ENCODE measurements around the gene MICALL2.

The MICALL2 gene

DNA sequence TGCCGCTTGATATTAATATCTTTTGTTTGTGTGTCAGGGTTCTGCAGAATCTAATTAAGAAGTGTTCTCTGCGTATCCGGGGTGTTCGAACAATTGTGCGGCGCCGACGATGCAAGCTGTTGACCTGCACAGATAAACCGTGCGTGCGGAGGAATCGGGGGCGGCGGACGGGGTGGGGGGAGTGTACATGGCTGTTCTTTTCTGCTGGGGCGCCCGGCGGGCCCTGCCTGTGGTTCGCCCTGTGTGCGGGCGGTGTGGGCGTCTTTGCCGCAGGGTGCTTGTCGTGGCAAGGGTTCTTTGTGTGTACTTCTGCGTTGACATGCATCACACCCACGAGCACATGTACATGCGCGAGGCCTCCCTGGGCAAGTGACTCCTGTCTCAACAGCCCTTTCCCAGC lies 47.9 kb downstream of the MICALL2 start:
- DNase-seq = no peak

DNA sequence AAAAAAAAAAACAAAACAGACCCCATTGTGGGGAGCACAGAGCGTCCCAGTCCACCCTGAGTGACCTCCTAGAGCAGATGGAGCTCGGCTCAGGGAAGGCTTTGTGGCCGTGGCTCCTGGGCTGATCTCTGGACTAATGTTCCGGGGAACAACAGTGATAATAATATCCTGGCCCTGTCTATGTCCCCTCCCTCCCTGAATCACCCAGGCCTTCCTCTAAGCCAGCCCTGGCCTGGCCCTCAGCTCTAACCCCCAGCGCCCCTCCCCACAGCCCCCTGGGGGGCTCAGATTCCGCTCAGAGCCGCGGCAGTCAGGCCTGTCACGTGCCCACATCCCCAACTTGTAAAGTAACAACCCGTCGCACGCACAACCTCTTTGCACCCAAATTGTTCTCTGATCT lies 48.3 kb downstream of the MICALL2 start:
- no peak for DNase-seq

DNA sequence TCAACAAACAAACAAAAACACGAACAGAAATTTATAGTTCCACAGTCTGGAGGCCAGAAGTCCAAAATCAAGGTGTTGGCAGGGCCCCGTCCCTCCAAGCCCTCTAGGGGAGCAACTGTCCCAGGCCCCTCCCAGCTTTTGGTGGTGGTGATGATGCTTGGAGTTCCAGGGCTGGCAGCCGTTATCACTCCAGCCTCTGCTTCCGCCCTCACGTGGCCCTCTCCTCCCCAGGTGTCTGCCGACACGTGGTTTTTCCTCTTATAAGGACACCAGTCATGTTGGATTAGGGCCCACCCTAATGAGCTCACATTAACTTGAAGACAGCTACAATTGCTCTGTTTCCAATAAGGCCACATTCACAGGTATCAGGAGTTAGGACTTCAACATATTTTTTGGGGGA lies 49.7 kb downstream of the MICALL2 start:
- DNase-seq = no peak

DNA sequence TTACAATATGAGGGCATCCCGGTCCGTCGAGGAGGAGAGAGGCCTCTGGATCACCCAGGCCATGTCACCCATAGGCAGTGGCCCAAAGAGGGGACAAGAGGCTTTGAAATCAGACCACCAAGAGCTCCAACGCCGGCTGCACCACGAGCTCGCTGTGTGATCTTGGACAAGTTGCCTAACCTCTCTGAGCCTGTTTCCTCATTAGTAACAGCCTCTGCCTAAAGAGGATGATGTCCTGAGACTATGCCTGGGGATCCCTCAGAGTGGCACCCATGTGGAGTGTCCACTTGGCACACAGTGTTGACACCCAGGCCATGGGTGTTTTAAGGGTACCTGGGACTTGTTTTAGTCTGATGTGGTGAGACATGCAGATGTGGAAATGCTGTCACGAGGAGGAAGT lies 50.8 kb downstream of the MICALL2 start:
- no peak for DNase-seq

DNA sequence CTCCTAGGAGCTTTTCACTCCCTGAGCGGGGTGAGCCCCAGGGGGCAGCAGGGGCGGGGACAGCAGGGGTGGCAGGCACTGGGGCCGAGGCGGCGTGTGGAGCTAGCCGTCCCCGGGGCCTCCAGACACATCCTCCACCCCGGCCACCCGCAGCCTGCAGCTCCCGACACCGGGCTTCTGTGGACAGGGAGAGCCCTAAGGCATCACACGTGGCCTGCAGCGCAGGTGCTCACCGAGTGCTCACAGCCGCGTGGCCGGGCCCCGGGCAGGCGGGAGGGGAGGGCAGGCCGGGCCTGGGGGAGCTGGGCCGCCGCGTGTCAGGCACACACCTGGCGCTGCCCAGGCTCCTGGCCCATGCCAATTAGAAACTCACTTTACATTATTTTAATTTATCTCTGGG lies 51.4 kb downstream of the MICALL2 start:
- DNase-seq = no peak

DNA sequence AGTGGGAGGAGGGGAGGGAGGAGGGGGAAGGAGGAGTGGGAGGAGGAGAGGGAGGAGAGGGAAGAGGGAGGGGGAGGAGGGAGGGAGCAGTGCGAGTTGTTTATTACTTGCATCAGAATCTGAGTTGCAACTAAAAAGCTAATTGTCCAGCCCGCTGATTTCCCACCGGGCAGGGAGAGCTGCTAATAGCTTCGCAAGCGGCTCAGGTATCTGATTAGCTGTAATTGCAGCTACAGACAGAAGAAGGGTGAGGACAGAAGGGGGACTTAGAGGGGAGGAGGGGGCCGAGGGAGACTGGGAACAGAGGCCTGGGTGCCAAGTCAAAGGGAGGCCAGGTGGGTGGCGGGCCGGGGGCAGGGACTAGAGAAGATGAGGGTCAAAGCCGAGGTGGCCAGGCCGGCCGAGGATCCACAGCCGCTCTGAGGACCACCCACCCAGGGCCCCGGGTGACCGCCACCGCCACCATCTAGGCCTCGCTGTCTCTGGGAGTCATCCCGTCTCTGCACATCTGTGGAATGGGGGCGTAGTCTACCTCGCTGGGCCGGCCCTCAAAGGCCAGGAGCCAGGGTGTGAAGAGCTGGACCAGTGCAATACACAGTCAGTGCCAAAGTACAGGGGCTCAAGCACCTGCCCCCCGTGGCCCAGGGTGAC lies 54.2 kb downstream of the MICALL2 start:
- no peak for DNase-seq

DNA sequence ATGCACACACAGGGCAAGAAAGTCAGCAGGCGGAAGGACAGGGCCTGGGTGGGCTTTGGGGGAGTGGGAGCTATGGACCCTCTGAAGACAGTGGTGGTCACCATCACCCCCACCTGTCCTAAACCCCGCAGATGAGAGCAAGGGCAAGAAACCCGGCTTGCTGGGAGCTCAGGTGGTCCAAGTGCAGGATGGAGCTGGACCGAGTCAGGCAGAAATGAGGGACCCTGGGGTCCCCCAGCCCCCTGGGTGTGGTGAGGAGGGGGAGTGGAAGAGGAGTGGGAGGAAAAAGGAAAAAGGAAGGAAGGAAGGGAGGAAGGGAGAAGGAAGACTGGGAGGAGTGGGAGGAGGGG lies 54.8 kb downstream of the MICALL2 start:
- no peak for DNase-seq

DNA sequence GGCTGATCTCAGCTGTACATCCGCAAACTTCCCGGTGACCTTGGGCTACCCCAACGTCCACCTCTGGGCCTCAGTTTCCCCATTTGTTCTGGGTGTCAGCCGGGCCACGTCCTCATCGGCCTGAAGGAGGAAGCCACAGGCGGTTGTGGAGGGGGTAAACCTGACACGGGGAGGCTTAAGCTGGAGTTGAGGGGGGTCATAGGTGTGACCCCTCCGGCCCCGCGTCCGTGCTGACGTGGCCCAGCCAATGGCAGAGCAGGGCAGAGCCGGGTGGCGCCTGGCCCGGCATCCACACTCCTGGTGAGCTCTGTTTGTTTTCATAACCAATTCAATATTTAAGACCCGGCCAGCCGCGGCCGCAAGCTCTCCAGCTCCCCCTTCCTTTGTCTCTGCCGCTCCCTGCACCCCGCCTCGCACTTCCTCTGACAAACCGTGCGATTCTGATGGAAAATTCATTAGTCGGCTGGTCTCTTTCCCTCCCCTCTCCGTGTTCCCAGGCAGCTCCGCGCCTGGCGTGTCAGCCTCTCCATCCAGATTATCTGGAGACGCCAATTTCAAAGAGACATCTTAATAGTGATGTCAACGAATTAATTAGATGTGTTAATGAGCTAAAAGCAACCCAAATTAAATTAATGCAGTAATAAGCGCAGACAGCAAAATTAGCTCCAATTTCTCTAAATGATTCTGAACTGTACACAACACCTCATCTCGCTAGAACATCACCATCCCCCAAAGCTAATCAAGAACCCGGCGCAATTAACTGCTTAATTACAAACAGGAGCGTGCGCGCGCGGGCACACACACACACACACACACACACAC lies 55.4 kb downstream of the MICALL2 start:
- no peak for DNase-seq

DNA sequence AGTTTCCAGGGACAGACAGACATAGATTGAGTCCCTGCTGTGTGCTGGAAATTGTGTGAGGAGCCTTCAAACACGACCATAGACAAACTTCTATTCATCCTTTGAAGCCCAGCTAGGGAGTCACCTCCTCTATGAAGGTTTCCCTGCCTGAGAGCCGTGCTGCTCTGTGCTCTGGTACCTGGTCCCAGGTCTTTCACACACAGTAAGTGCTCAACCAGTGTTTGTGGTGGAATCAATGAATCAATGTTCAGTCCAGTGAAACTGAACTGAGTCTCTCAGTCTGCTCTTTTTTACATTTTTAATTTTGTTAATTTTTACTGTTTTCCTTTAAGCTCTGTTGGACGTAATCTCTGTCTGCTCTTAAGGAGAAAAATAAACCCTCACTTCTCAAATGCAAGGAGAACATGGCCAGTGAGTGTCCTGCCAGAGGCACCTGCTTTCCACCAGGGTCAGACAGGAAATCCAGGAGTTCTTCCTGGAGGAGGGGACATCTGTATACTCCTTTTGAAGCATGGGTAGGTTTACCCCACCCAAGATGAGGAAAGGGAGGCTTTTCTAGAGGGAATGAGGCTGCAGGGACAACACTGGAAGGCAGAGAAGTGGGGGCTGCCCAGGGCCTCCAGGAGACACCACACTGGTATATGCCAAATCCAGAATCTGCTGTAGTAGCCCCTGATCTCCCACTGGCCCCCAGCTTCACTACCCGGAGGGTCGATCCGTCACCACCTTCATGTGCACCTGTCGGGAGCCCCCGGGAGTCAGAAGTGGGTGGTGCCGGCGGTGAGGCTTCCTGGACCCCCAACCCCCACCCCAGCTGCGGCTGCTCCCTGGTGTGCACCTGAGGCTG lies 56.3 kb downstream of the MICALL2 start:
- DNase-seq = no peak

DNA sequence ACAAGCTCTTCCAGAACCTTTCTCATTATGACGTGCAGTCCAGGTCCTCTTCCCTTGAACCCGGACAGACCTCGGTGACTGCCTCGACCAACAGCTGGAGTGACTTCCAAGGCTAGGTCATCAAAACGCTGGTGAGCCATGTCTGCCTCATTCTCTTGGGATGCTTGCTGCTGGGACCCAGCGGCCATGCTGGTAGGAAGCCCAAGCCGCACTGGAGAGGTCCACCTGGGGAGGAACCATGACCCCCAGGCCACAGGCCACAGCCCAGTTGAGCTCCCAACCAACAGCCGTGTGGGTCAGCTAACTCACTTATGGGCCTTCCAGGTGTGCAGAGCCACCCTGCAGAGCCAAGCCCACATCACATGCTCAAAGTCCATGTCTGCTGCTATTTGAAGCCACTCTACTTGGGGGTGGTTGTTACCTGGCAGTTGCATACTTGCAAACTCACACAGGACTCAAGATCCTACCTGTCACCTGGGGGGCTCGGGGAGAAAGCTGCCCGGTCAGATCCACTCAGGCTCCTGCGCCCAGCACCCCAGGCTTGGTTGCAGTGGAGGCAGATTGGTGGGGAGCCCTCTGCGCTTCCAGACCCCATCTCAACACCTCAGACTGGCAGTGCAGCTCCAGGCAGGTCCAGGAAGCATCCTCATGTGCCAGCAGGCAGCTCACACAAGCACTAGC lies 57.0 kb downstream of the MICALL2 start:
- no peak for DNase-seq

DNA sequence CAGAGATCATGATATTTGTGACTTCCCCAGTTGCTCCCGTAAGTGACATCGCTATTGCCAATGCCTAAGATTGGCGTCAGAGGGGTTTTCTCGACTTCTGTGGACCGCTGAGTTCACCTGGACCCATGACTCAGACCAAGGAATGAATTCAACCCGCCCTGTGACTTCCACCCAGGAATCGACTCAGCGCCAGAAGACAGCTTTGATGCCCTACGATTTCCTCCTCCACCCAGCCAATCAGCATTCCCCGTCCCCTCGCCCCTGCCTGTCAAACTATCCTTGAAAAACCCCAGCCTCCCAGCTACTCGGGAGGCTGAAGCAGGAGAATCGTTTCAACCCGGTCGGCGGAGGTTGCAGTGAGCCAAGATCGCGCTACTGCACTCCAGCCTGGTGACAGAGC lies 58.3 kb downstream of the MICALL2 start:
- no peak for DNase-seq

DNA sequence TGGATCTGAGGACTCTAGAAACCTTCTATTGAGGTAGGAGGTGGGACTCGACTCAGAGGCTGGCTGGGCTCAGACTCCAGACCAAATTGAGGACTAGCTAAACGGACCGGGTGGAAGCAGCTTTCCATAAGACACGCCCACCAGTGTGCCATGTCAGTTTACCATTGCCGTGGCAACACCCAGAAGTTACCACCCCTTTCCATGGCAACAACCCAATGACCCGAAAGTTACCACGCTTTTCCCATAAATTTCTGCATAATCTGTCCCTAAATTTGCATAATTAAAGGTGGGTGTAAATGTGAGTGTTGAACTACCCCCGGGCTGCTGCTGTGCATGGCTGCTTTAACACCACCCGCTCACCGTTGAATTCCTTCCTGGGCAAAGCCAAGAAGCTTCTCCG lies 58.9 kb downstream of the MICALL2 start:
- no peak for DNase-seq

DNA sequence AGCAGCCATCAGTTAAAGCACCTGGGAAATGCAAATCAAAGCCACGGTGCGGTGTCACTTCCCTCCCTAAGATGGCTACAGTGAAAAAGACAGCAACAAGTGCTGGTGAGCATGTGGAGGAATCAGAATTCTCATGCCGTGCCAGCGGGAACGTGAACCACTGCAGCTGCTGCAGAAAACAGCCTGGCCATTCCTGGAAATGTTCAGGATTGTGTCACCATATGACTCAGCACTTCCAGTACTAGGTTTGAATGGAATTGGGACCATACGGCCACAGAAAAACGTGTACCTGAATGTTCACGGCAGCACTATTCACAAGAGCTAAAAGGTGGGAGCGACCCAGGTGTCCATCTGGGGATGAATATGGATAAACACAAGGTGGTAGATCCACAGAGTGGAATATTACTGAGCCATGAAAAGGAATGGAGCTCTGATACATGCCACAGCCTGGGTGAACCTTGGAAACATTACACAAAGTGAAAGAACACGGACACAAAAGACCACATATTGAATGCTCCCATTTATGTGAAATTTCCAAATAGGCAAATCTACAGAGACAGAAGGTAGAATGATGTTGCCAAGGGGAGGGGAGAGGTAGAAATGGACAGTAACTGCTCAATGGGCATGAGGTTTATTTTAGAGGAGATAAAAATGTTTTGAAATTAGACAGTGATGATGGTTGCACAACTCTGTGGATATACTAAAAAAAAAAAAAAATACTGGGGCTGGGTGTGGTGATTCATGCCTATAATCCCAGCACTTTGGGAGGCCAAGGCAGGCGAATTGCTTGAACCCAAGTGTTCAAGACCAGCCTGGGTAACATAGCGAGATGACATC lies 61.6 kb downstream of the MICALL2 start:
- DNase-seq = no peak

DNA sequence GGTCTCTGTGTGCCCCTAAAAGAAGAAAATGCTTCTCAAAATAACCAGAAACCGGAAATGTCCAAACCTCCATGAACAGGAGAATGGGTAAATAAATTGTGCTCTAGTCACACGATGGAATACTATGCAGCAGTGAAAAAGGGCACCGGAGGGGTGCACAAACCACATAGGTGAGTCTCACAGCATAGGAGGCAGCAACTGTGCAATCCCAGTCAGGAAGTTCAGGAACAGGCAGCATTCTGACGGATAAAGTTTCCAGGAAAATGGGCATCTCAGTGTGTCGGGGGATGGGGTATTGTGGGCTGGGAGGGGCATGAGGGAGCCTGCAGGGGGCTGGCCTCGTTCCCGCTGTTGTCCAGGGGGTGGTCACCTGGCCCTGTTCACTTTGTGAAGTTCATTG lies 63.1 kb downstream of the MICALL2 start:
- DNase-seq = no peak

DNA sequence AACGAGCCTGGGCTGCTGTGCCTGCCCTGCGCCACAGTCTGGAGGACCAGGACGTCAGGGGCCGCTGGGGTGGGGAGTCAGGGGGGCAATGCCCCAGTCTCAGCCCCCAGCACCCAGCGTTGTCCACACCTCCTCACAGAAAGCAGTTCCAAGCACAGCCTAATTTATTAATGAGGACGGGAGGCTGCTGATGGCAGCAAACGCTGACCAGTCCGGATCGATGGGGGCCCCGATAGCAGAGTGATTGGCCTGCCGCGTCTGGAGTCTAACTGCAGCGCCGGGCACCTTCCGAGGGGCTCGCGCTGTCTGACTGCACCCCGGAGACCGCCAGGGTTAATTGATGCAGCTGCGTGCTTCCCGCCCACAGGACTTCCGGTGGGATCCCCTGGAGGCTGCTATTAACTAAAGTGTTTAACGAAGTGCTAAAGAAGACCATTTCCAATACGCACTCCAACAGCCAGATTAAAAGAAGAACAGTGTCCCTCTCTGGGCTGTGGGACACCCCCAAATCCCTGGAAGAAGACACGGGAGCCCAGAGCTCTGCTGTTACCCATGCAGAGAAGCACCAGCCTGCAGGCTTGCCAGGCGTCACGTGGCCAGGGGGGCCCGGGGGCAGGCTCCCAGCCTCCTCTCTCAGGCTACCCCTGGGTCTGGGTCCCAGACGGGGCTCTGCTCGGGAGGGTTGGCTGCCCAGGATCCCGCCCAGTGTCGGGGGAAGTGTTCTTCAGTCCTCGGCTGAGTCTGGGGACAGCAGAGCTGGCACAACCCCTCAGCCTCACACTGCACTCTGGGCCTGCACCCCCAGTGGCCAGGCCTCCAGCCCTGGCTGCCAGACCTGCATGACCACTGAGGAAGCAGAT lies 63.8 kb downstream of the MICALL2 start:
- DNase-seq = no peak

DNA sequence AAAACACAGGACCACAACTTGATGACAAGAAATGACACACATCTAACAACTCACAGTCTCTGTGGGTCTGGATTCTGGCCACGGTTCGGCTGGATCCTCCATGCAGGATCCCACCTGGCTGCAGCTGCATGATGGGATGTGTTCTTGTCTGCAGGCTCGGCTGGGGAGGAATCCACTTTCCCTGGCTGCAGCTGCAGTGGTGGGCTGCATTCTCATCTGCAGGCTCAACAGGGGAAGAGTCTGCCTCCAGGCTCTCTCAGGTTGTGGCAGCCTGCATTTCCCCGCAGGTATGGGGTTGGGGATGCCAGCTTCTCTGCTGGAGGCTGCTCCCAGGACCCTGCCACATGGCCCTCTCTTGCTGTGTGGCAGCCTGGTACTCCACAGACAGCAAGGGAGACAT lies 64.9 kb downstream of the MICALL2 start:
- no peak for DNase-seq

DNA sequence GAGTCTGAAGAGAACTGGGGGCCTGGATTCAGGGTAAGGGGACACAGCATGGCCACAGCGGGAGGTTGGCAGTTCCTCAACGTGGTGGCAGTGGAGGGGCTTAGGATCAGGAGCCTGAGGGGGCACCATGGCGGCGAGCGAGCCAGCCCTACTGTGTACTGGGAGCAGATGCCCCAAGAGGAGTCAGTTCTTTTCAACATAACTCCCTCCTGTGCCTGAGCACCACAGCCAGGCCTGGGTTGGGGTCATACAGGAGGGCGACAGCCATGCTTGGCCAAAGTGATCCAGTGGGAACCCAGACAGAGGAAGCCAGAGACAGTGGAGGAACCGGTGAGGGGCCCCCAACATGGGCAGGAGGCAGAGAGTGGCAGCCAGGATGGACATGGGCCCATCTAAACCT lies 65.8 kb downstream of the MICALL2 start:
- no peak for DNase-seq

DNA sequence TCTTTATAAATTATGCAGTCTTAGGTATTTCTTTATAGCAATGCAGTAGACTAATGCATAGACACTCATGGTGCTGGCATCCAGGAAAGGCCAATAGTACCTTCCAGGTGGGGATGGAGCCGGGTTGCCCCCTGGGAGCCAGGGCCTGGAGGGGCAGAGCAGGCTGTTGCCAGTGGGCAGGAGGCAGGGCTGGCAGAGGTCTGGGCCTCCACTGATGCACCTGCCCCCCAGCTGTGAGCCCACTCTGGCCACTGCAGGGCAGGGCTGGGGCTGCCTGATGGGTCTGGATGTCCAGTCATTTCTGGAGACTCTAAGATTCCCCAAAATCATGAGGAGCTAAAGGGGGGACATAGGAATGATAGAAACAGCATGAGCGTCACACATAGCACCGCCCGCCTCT lies 66.7 kb downstream of the MICALL2 start:
- no peak for DNase-seq

DNA sequence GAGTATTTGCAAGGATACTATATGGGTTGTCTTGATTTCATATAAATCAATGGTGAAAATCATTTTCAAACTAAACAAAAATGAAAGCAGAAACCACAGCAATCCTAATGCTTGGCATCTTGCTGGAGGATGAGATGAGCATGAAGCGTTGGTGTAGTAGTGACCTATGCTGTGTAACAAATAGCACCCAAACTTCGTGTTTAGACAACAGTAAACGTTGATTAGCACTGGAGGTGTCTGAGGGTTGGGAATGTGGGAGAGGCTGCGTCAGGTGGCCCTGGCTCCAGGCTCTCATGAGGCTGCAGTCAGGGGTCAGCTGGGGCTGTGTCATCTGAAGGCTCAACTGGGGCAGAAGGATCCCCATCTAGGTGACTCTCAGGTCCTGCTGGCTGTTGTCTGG lies 67.8 kb downstream of the MICALL2 start:
- no peak for DNase-seq

DNA sequence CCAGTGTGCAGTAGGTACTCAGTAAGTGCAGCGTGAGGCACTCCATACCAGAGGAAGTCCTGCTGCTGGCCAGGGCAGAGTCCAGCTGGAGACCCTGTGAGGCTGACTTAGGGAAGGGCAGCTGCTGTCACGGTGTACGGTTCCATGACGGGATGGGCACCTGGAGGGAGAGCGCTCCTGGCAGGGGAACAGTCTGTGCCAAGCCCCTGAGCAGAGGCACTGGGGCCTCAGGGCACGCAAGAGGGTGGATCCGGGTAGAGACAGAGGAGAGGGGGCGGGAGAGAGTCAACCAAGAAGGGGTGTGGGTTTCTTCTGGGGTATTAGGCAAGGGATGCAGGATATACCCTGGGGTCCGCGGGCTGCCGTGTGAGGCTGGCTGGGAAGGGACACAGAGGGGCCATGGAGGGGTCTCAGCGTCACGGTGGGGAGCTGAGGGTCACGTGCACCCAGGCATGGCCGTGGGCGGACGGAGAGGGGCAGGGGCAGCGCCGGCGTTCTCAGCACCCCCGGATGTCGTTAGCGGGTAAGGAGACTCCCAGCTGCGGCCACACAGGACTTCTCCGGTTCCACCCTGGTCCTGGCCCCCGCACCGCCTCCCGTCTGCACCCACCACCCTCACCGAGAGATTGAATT lies 70.5 kb downstream of the MICALL2 start:
- no peak for DNase-seq
